Mucosa of rectum (tissue), 2 donors: ENCODE measurements around the gene MAF.
A peak's percentile ranks its signal among the peaks of the same experiment; 100 is the strongest.

Experiments
- H3K27ac ChIP-seq, 2 donors: one replicate each; pipeline ENCODE4 v1.7.0; 2013; ENCODE audit warnings: inconsistent platforms in 2 of 2, low read depth in 2 of 2, low read length in 2 of 2
- H3K27me3 ChIP-seq, 2 donors: one replicate each; pipeline ENCODE4 v1.7.0; 2013; ENCODE audit warnings: low read length in 2 of 2; ENCODE audit not compliant: control insufficient read depth in 2 of 2, insufficient read depth in 2 of 2
- H3K36me3 ChIP-seq, 2 donors: one replicate each; pipeline ENCODE4 v1.7.0; 2013; ENCODE audit warnings: low read length in 2 of 2; ENCODE audit not compliant: control insufficient read depth in 2 of 2, insufficient read depth in 2 of 2
- H3K4me1 ChIP-seq, 2 donors: one replicate each; pipeline ENCODE4 v1.7.0; 2013; ENCODE audit warnings: low read length in 2 of 2, mild to moderate bottlenecking in 1 of 2; ENCODE audit not compliant: control insufficient read depth in 2 of 2, insufficient read depth in 2 of 2
- H3K4me3 ChIP-seq, 2 donors: one replicate each; pipeline ENCODE4 v1.7.0; 2013; ENCODE audit warnings: low read length in 2 of 2
- H3K9ac ChIP-seq, 2 donors: one replicate each; pipeline ENCODE4 v1.7.0; 2013; ENCODE audit warnings: low read length in 2 of 2, low read depth in 1 of 2, mild to moderate bottlenecking in 1 of 2
- H3K9me3 ChIP-seq, 2 donors: one replicate each; pipeline ENCODE4 v1.7.0; 2013; ENCODE audit warnings: low read length in 2 of 2; ENCODE audit not compliant: control insufficient read depth in 2 of 2
- donor health status: healthy.
- donor health status: Normal muscosa, but diverticular disease.

Gene MAF

GRCh38 chr16:79601092-79601930 is 774 bp upstream of the MAF start:
- H3K27me3 ChIP-seq, result peaks cover 16 to 23% of the 10 kb centered on the region in 2 donors
- H3K4me3 ChIP-seq, result peak overlapping the region; percentile 83 to 84
- peaks cover 8 to 19% of the 10 kb centered on the region in 2 donors for H3K4me1 ChIP-seq
- H3K36me3 ChIP-seq, result no peaks in the 10 kb centered on the region
- no peaks in the 10 kb centered on the region for H3K9me3 ChIP-seq
- H3K27ac ChIP-seq, result peak overlapping the region; percentile 87 to 90
- peak overlapping the region; percentile 81 to 84 for H3K9ac ChIP-seq

DNA sequence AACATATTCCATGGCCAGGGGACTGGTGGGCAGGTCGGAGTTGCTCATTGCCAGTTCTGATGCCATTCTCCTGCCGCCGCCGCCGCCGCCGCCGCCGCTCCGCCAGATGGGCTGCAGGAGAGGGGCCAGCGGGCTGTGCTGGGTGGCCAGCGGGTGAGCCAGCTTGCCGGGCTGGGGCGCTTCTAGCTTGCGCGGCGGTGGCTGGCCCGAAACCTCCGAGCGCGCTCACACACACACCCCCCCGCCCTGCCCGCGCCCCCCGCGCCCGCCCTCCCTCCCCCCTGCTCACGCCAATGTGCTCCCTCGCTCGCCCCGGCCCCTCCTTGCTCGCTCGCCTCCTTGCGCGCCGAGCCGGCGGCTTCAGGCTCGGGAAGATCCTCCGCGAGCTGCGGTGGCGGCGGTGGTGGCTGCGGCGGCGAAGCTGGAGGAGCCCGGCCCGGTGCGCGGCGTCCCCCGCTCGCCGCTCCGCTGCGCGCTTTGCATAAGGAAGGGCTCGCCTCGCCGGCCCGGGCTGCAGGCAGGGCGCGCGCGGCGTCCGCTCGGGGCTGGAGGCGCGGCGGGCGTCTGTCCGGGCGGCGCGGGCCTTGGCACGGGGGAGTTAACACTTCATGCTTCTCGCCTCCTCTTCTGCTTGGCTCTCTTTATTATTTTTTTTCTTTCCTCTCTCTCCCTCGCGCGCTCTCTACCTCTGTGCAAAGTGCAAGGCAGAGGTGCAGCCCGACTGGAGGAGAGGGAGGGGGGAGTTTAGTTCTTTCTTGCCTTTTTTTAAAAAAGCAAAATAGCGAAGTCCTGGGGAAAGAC is 500 bp downstream of the MAF start:
- H3K4me1 ChIP-seq, result peaks cover 8 to 19% of the 10 kb centered on the region in 2 donors
- H3K4me3 ChIP-seq, result peak overlapping the region; percentile 83 to 84
- peak overlapping the region; percentile 74 to 84 for H3K9ac ChIP-seq
- peaks cover 21 to 26% of the 10 kb centered on the region in 2 donors for H3K27me3 ChIP-seq
- H3K9me3 ChIP-seq, result no peaks in the 10 kb centered on the region
- no peaks in the 10 kb centered on the region for H3K36me3 ChIP-seq
- peak overlapping the region; percentile 87 to 90 for H3K27ac ChIP-seq

DNA sequence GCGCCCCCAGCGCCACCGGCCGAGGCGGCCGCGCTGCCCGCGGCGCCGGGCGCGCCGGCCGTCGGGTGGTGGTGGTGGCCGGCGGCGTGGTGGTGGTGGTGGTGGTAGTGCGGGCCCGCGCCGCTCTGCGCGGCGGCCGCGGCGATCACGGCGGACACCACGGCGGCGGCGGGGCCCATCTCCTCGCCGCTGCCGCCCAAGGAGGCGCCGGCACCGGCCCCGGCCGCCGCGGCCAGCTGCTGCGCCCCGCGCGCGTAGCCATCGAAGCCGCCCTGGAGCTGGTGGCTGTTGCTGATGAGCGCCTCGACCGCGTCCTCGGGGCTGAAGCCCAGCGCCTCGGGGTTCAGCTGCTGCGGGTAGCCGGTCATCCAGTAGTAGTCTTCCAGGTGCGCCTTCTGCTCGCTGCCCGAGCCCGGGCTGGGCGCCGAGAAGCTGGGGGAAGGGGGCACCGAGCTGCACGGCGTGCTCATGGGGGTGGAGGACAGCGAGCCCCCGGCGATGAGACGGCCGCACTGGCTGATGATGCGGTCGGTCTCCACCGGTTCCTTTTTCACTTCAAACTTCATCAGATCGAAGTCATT is 1.2 kb downstream of the MAF start:
- H3K9ac ChIP-seq, result peak overlapping the region; percentile 63 to 74
- peaks cover 19 to 26% of the 10 kb centered on the region in 2 donors for H3K27me3 ChIP-seq
- H3K9me3 ChIP-seq, result no peaks in the 10 kb centered on the region
- H3K27ac ChIP-seq, result peak overlapping the region; percentile 85 to 90
- no peaks in the 10 kb centered on the region for H3K36me3 ChIP-seq
- H3K4me3 ChIP-seq, result peak overlapping the region; percentile 75 to 84
- peaks cover 8 to 19% of the 10 kb centered on the region in 2 donors for H3K4me1 ChIP-seq

GRCh38 chr16:79598348-79599181 is 2.0 kb downstream of the MAF start:
- H3K27me3 ChIP-seq, result peaks cover 19 to 26% of the 10 kb centered on the region in 2 donors
- H3K4me3 ChIP-seq, result peak overlapping the region; percentile 84 to 88
- H3K9ac ChIP-seq, result peak overlapping the region; percentile 38 to 58
- H3K36me3 ChIP-seq, result no peaks in the 10 kb centered on the region
- no peaks in the 10 kb centered on the region for H3K9me3 ChIP-seq
- peak overlapping the region; percentile 76 to 80 for H3K27ac ChIP-seq
- peaks cover 8 to 19% of the 10 kb centered on the region in 2 donors for H3K4me1 ChIP-seq

DNA sequence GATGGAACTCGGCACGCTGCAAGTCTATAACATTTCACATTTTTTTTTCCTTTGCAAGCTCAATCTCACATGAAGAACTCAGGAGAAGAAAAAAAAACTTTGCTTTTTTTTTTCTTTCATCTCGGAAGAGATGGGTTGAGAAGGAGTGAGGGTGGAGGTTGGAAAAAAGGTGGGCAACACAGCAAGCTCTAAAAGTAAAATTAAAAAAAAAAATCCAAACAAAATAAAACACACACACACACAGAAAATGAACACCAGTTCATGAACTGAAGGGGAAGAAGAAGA is 2.5 kb downstream of the MAF start:
- H3K4me3 ChIP-seq, result peak overlapping the region; percentile 84 to 88
- H3K27me3 ChIP-seq, result peaks cover 19 to 24% of the 10 kb centered on the region in 2 donors
- peaks cover 8 to 19% of the 10 kb centered on the region in 2 donors for H3K4me1 ChIP-seq
- peak overlapping the region; percentile 76 to 80 for H3K27ac ChIP-seq
- no peaks in the 10 kb centered on the region for H3K36me3 ChIP-seq
- H3K9me3 ChIP-seq, result no peaks in the 10 kb centered on the region
- peak overlapping the region in 1 of 2 donors; percentile 54 for H3K9ac ChIP-seq

- no peaks in the 10 kb centered on the region for H3K9me3 ChIP-seq
- peak overlapping the region; percentile 38 to 54 for H3K9ac ChIP-seq
- peak overlapping the region; percentile 84 to 88 for H3K4me3 ChIP-seq
- H3K36me3 ChIP-seq, result no peaks in the 10 kb centered on the region
- H3K4me1 ChIP-seq, result peaks cover 8 to 18% of the 10 kb centered on the region in 2 donors
- H3K27ac ChIP-seq, result peak overlapping the region in 1 of 2 donors; percentile 76
- peaks cover 18 to 21% of the 10 kb centered on the region in 2 donors for H3K27me3 ChIP-seq
Observed at GRCh38 chr16:79597277-79598062, 3.1 kb downstream of the MAF start.

DNA sequence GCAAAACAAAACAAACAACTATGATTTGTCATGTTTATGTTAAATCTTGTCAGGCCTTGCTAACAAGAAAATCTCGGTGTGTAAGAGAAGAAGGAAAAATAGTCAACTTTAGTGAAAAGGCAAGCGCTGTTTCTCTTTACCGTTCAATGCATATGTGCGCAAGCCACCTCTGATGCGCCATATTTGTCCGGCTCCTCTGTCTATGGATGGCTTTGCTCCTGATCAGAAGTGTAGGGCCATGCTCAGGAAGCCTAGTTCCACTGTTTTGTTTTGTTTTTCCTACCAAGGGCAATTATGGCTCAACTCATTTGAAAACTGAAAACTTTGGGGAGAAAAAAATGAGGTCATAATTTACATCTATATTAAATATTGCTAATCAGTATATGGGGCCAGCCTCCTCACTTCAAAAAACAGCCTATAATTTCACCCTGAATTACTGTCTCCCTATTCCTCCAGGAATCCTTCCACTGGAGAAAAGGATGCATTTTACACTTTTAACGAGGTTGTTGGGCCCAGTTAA is 4.5 kb downstream of the MAF start:
- Histone ChIP-seq H3K4me3 (peak overlapping the region; percentile 84 to 88), H3K27ac (peak overlapping the region; percentile 56 to 71), H3K4me1 (peaks cover 4 to 6% of the 10 kb centered on the region in 2 donors), H3K27me3 (peaks cover 15 to 21% of the 10 kb centered on the region in 2 donors), H3K36me3 (no peaks in the 10 kb centered on the region), H3K9me3 (no peaks in the 10 kb centered on the region), H3K9ac (peak overlapping the region; percentile 9 to 54)

DNA sequence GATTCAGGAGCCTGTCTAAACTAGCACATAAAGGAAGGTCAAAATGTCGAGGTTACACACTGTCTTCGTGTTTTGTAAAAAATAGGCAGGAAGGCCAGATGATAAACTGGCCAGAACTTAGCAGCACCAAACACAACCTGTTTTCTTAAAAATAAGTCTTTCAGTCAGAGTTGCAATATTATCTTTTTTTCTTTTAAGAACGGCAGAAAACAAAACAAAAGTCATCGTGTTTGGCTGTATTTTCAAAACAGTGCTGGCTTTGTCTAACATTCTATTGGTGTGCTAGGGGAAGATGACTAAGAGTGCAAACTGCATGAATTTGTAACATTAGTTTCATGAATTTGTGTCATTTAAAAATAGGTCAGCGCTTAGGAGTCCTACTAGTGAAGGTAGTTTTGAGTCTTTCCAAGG is 5.3 kb downstream of the MAF start:
- peaks cover 18 to 21% of the 10 kb centered on the region in 2 donors for H3K27me3 ChIP-seq
- no peaks in the 10 kb centered on the region for H3K9me3 ChIP-seq
- peak overlapping the region; percentile 9 to 54 for H3K9ac ChIP-seq
- peaks cover 3 to 4% of the 10 kb centered on the region in 2 donors for H3K4me1 ChIP-seq
- H3K4me3 ChIP-seq, result peak overlapping the region; percentile 14 to 84
- H3K36me3 ChIP-seq, result no peaks in the 10 kb centered on the region
- peak overlapping the region; percentile 56 to 71 for H3K27ac ChIP-seq

- Histone ChIP-seq H3K9me3 (no peaks in the 10 kb centered on the region), H3K36me3 (no peaks in the 10 kb centered on the region), H3K4me1 (peaks cover 2% of the 10 kb centered on the region in 2 donors), H3K27ac (peak overlapping the region in 1 of 2 donors; percentile 42), H3K27me3 (peaks cover 17 to 20% of the 10 kb centered on the region in 2 donors), H3K9ac (no peak overlapping the region), H3K4me3 (no peak overlapping the region)
Observed at GRCh38 chr16:79593754-79594153, 6.8 kb downstream of the MAF start.
